CD4-positive, alpha-beta T cell treated with Interleukin-15 for 1 hour (primary cell): ENCODE measurements around the gene PRKCZ.

Experiments
- DNase-seq: peaks from one replicate; pipeline ENCODE4 v3.0.0-alpha.2; 2020

Gene PRKCZ

GRCh38 chr1:2215909-2216766 lies 165.9 kb downstream of the PRKCZ start:
- no peak for DNase-seq

- no peak for DNase-seq
Measured at GRCh38 chr1:2216767-2217058, 166.5 kb downstream of the PRKCZ start.

- no peak for DNase-seq
Measured at GRCh38 chr1:2221271-2221670, 171.1 kb downstream of the PRKCZ start.

GRCh38 chr1:2224170-2224584 lies 174.0 kb downstream of the PRKCZ start:
- no peak for DNase-seq

- DNase-seq: no peak
Measured at GRCh38 chr1:2224631-2225428, 174.6 kb downstream of the PRKCZ start.

GRCh38 chr1:2226525-2227345 lies 176.5 kb downstream of the PRKCZ start:
- DNase-seq: no peak

GRCh38 chr1:2227346-2228156 lies 177.3 kb downstream of the PRKCZ start:
- peak; percentile 96 for DNase-seq

GRCh38 chr1:2228157-2228594 lies 178.0 kb downstream of the PRKCZ start, which contains the start of gene SKI:
TSS of gene SKI (plus strand) at chr1:2228319. CDS start at chr1:2228767, 448 bp downstream.
- DNase-seq: no peak

GRCh38 chr1:2228694-2229036 lies 178.5 kb downstream of the PRKCZ start:
- no peak for DNase-seq

- peak; percentile 58 for DNase-seq
Measured at GRCh38 chr1:2229037-2229864, 179.0 kb downstream of the PRKCZ start.

GRCh38 chr1:2229911-2230731 lies 179.9 kb downstream of the PRKCZ start:
- no peak for DNase-seq

- peak; percentile 74 for DNase-seq
Measured at GRCh38 chr1:2230781-2231531, 180.7 kb downstream of the PRKCZ start.

GRCh38 chr1:2231532-2232254 lies 181.5 kb downstream of the PRKCZ start:
- DNase-seq: peak; percentile 81

GRCh38 chr1:2232255-2232915 lies 182.2 kb downstream of the PRKCZ start:
- no peak for DNase-seq

GRCh38 chr1:2232916-2233438 lies 182.8 kb downstream of the PRKCZ start:
- DNase-seq: no peak

GRCh38 chr1:2233468-2233867 lies 183.3 kb downstream of the PRKCZ start:
- no peak for DNase-seq

GRCh38 chr1:2233997-2234761 lies 184.0 kb downstream of the PRKCZ start:
- peak; percentile 93 for DNase-seq
